CD4-positive, alpha-beta T cell treated with Interleukin-4 for 4 hours (primary cell): Measurements from ENCODE around the gene NR2C2.
"Not testable (repeated sequence)": the region's sequence is repeated elsewhere in the genome, so short reads cannot be mapped to it uniquely, and the experiment has no call there.

Experiments
- DNase-seq: peaks from one replicate; pipeline ENCODE4 v3.0.0-alpha.2; 2020

Gene NR2C2

GRCh38 chr3:14962762-14963161 is 15.4 kb downstream of the NR2C2 start:
- no peak for DNase-seq

GRCh38 chr3:14967285-14967684 is 19.9 kb downstream of the NR2C2 start:
- DNase-seq: no peak

- DNase-seq: no peak
Measured at GRCh38 chr3:14969671-14970070, 22.3 kb downstream of the NR2C2 start.

GRCh38 chr3:14976317-14976716 is 28.9 kb downstream of the NR2C2 start:
- no peak for DNase-seq

- DNase-seq: no peak
Measured at GRCh38 chr3:14980689-14981088, 33.3 kb downstream of the NR2C2 start.

GRCh38 chr3:14984581-14985113 is 37.3 kb downstream of the NR2C2 start:
- no peak for DNase-seq

- DNase-seq: no peak
Measured at GRCh38 chr3:14988988-14989394, 41.6 kb downstream of the NR2C2 start.

- no peak for DNase-seq
Measured at GRCh38 chr3:14989943-14990779, 42.8 kb downstream of the NR2C2 start.

- no peak for DNase-seq
Measured at GRCh38 chr3:14990780-14991148, 43.4 kb downstream of the NR2C2 start.

GRCh38 chr3:14991151-14991742 is 43.9 kb downstream of the NR2C2 start:
- no peak for DNase-seq

GRCh38 chr3:14991818-14992612 is 44.6 kb downstream of the NR2C2 start:
- no peak for DNase-seq

- no peak for DNase-seq
Measured at GRCh38 chr3:14997941-14998340, 50.6 kb downstream of the NR2C2 start.

- DNase-seq: not testable (repeated sequence)
Measured at GRCh38 chr3:14999182-14999581, 51.8 kb downstream of the NR2C2 start.

GRCh38 chr3:15007681-15008141 is 60.3 kb downstream of the NR2C2 start:
- DNase-seq: no peak

- DNase-seq: no peak
Measured at GRCh38 chr3:15009167-15009566, 61.8 kb downstream of the NR2C2 start.

GRCh38 chr3:15010664-15011063 is 63.3 kb downstream of the NR2C2 start:
- DNase-seq: no peak

- no peak for DNase-seq
Measured at GRCh38 chr3:15011174-15011573, 63.8 kb downstream of the NR2C2 start.

- DNase-seq: no peak
Measured at GRCh38 chr3:15014606-15015328, 67.4 kb downstream of the NR2C2 start.

GRCh38 chr3:15015456-15015855 is 68.1 kb downstream of the NR2C2 start:
- DNase-seq: no peak

- DNase-seq: no peak
Measured at GRCh38 chr3:15017191-15017590, 69.8 kb downstream of the NR2C2 start.

- DNase-seq: no peak
Measured at GRCh38 chr3:15023249-15023648, 75.9 kb downstream of the NR2C2 start.

GRCh38 chr3:15023719-15024118 is 76.3 kb downstream of the NR2C2 start:
- no peak for DNase-seq

GRCh38 chr3:15029625-15030024 is 82.2 kb downstream of the NR2C2 start:
- DNase-seq: no peak
